GM10847 (cell line): ENCODE data around the gene PPP1R7.

Source experiments
- POLR2A ChIP-seq: IDR thresholded peaks from 2 replicates; pipeline ENCODE4 v1.6.1; 2011; ENCODE audit not compliant: insufficient read length; ENCODE audit errors: extremely low read depth

PPP1R7 gene

GRCh38 chr2:241149925-241150659 is at the start of gene PPP1R7:
Gene PPP1R7, plus strand, starts transcription at chr2:241150467. Its CDS starts 29 bp downstream, at chr2:241150496.
- TF ChIP-seq POLR2A = peak; percentile 77

- TF ChIP-seq POLR2A = peak; percentile 81
Measured at GRCh38 chr2:241102239-241102803, 47.9 kb upstream of the PPP1R7 start, which contains the start of gene MTERF4. Gene MTERF4, minus strand, starts transcription at chr2:241102287. Its CDS starts 14 bp downstream, at chr2:241102273.

- TF ChIP-seq POLR2A = no peak
Measured at GRCh38 chr2:241103176-241103595, 47.1 kb upstream of the PPP1R7 start.

GRCh38 chr2:241105641-241106040 is 44.6 kb upstream of the PPP1R7 start:
- TF ChIP-seq POLR2A = no peak

GRCh38 chr2:241107031-241107783 is 43.1 kb upstream of the PPP1R7 start:
- TF ChIP-seq POLR2A = no peak

GRCh38 chr2:241108271-241109209 is 41.7 kb upstream of the PPP1R7 start:
- TF ChIP-seq POLR2A = no peak

- TF ChIP-seq POLR2A = no peak
Measured at GRCh38 chr2:241109210-241110088, 40.8 kb upstream of the PPP1R7 start.

GRCh38 chr2:241110089-241110606 is 40.1 kb upstream of the PPP1R7 start:
- TF ChIP-seq POLR2A = no peak

GRCh38 chr2:241110607-241111439 is 39.4 kb upstream of the PPP1R7 start:
- TF ChIP-seq POLR2A = peak; percentile 20

GRCh38 chr2:241111440-241111805 is 38.8 kb upstream of the PPP1R7 start:
- no peak for TF ChIP-seq POLR2A

GRCh38 chr2:241112046-241112445 is 38.2 kb upstream of the PPP1R7 start:
- no peak for TF ChIP-seq POLR2A

- TF ChIP-seq POLR2A = no peak
Measured at GRCh38 chr2:241112592-241112991, 37.7 kb upstream of the PPP1R7 start.

GRCh38 chr2:241114836-241115235 is 35.4 kb upstream of the PPP1R7 start:
- no peak for TF ChIP-seq POLR2A

- no peak for TF ChIP-seq POLR2A
Measured at GRCh38 chr2:241115361-241115760, 34.9 kb upstream of the PPP1R7 start.
